ENCODE measurements around the gene RIOK3.

RIOK3 gene

DNA sequence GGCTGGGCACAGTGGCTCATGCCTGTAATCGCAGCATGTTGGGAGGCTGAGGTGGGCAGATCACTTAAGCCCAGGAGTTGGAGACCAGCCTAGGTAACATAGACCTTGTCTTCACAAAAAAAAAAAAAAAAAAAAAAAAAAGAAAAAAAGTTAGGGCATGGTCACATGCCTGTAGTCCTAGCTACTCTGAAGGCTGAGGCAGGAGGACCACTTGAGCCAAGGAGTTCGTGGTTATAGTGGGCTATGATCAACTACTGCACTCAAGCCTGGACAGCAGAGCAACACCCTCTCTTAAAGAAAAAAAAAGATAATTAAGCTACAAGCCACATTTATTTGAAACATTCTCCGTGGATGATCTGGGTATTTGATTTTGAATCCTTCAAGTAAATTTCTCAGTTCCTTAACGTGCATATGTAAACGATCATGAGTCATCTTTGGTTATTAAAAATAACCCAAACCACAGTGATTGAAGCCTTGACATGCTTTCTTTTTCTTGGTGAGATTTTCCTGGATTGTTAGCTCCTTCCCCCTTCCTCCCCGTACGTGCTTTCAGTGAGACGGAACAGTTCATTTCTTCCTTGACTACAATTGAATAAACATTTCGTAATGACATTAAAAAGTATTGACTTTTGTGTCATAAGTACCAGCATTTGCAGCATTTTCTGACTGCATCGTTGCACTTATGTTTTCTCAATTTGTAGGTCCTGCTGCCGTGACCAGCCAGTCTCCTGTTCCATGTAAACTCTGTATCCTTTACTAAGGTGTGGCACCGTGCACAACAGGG is 70.5 kb downstream of the RIOK3 start:
- Histone ChIP-seq H3K14ac (ENCODE audit: low read length) (no peak overlapping the region), H2AFZ (ENCODE audit: low read length) (no peak overlapping the region), H4K8ac (ENCODE audit: low read depth, low read length) (peak overlapping the region; percentile 74), H3K27me3 (ENCODE audit: control insufficient read depth in 3 of 3, insufficient read depth in 3 of 3, low read depth in 1 of 3, low read length in 3 of 3) (peaks cover 0 to 2% (median 0%) of the 10 kb centered on the region in 3 experiments), H3K4me1 (ENCODE audit: control insufficient read depth in 2 of 2, insufficient read depth in 1 of 2, low read depth in 1 of 2, low read length in 2 of 2) (peaks cover 0 to 7% of the 10 kb centered on the region in 2 donors), H3K36me3 (replicated peaks in 1 of 2; ENCODE audit: control insufficient read depth in 2 of 2, insufficient read depth in 2 of 2, low read length in 2 of 2) (peaks cover 44 to 93% of the 10 kb centered on the region in 2 donors), H3K4me3 (ENCODE audit: low read length in 2 of 2) (no peak overlapping the region), H3K27ac (replicated peaks; ENCODE audit: low read length) (peak overlapping the region; percentile 20), H2BK15ac (ENCODE audit: low read length) (no peak overlapping the region), H3K9ac (ENCODE audit: low read depth, low read length, poor library complexity) (no peak overlapping the region), H2BK120ac (ENCODE audit: low read depth, low read length) (no peak overlapping the region), H2BK12ac (ENCODE audit: low read length) (no peak overlapping the region), H3K23ac (ENCODE audit: low read depth, low read length, poor library complexity) (peak overlapping the region; percentile 39), H3K18ac (ENCODE audit: low read length) (peak overlapping the region; percentile 36), H2BK5ac (ENCODE audit: low read length) (no peak overlapping the region), H2AK5ac (ENCODE audit: low read depth, low read length) (no peak overlapping the region), H3K9me3 (replicated peaks in 1 of 2; ENCODE audit: control insufficient read depth in 2 of 2, insufficient read depth in 1 of 2, low read depth in 1 of 2, low read length in 2 of 2) (no peaks in the 10 kb centered on the region), H3K4ac (ENCODE audit: low read length) (no peak overlapping the region), H3K79me1 (ENCODE audit: low read depth, low read length) (peaks cover 1% of the 10 kb centered on the region), H4K91ac (ENCODE audit: low read depth, low read length, poor library complexity) (no peak overlapping the region), H3K4me2 (ENCODE audit: insufficient read depth, low read length, poor library complexity, severe bottlenecking) (no peak overlapping the region)
- no CpG with 5 or more reads among the region's 12 CpGs for WGBS, 2 donors (ENCODE audit: extremely low coverage in 2 of 2, insufficient read length in 2 of 2, insufficient replicate concordance in 1 of 2)
- DNase-seq (ENCODE audit: low spot score): no peak

DNA sequence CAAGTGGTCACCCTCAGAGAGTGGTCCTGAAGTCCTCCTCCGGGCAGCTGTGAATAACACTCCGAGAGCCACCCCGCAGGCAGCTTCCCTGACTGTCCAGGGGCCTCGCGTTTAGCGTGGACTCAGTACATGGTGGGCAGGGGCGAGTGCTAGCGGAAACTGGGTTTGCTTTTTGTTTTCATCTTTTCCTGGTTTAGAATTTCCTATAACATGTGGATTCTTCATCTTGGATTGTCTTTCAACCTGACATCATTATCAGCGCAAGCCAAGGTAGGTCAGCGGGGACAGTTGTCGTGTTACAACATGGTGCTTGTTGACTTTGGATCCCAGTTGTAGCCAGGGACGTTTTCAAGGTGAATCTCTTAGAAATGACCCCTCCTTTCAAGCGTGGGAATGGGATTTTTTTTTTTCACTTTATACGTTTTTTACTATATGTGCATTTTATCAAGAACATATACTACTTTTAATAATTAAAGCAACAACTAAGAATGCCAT is 71.2 kb downstream of the RIOK3 start:
- Histone ChIP-seq H3K9ac (ENCODE audit: low read depth, low read length, poor library complexity) (no peak overlapping the region), H3K4me2 (ENCODE audit: insufficient read depth, low read length, poor library complexity, severe bottlenecking) (no peak overlapping the region)
- WGBS, 2 donors (ENCODE audit: extremely low coverage in 2 of 2, insufficient read length in 2 of 2, insufficient replicate concordance in 1 of 2): no CpG with 5 or more reads among the region's 14 CpGs

DNA sequence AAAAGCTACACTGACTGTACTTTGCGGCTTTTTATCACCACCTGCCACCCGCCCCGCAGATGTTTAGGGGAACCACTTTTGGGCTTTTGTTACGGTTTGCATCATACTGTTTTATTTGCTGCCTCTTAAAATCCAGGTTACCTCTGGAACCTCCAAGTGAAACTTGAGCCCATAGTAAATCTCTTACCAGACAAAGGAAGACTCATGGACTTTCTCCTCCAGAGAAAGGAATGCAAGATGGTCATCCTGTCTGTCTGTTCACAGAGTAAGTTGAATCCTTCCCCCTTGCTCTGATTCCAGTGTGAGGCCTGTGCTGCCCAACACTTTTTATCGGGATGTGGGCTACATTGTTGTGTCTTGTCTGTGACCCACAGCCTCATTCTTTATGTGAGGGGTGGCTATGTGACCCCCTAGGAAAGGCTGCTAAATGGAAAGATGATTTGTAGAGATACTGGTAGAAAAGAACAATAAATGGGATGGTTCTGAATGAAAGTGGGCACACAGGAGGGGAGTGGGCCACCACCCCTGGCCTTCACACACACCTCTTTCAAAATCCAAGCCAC is 73.5 kb downstream of the RIOK3 start:
- Histone ChIP-seq H4K91ac (ENCODE audit: low read depth, low read length, poor library complexity) (no peak overlapping the region), H2AK5ac (ENCODE audit: low read depth, low read length) (no peak overlapping the region), H3K36me3 (replicated peaks in 1 of 2; ENCODE audit: control insufficient read depth in 2 of 2, insufficient read depth in 2 of 2, low read length in 2 of 2) (peaks cover 47 to 95% of the 10 kb centered on the region in 2 donors), H3K4me3 (ENCODE audit: low read length in 2 of 2) (no peak overlapping the region), H3K9ac (ENCODE audit: low read depth, low read length, poor library complexity) (no peak overlapping the region), H3K14ac (ENCODE audit: low read length) (no peak overlapping the region), H2BK120ac (ENCODE audit: low read depth, low read length) (no peak overlapping the region), H3K27ac (replicated peaks; ENCODE audit: low read length) (peak overlapping the region; percentile 11), H3K27me3 (ENCODE audit: control insufficient read depth in 3 of 3, insufficient read depth in 3 of 3, low read depth in 1 of 3, low read length in 3 of 3) (peaks cover 0 to 2% (median 0%) of the 10 kb centered on the region in 3 experiments), H3K9me3 (replicated peaks in 1 of 2; ENCODE audit: control insufficient read depth in 2 of 2, insufficient read depth in 1 of 2, low read depth in 1 of 2, low read length in 2 of 2) (no peaks in the 10 kb centered on the region), H3K18ac (ENCODE audit: low read length) (no peak overlapping the region), H3K4me1 (ENCODE audit: control insufficient read depth in 2 of 2, insufficient read depth in 1 of 2, low read depth in 1 of 2, low read length in 2 of 2) (peaks cover 0 to 7% of the 10 kb centered on the region in 2 donors), H3K4me2 (ENCODE audit: insufficient read depth, low read length, poor library complexity, severe bottlenecking) (no peak overlapping the region), H3K79me1 (ENCODE audit: low read depth, low read length) (peaks cover 1% of the 10 kb centered on the region), H2BK5ac (ENCODE audit: low read length) (no peak overlapping the region), H2BK12ac (ENCODE audit: low read length) (no peak overlapping the region), H4K8ac (ENCODE audit: low read depth, low read length) (no peak overlapping the region), H3K4ac (ENCODE audit: low read length) (no peak overlapping the region), H3K23ac (ENCODE audit: low read depth, low read length, poor library complexity) (no peak overlapping the region), H2AFZ (ENCODE audit: low read length) (no peak overlapping the region), H2BK15ac (ENCODE audit: low read length) (no peak overlapping the region)
- DNase-seq (ENCODE audit: low spot score): no peak
- whole genome bisulfite sequencing, 2 donors (ENCODE audit: extremely low coverage in 2 of 2, insufficient read length in 2 of 2, insufficient replicate concordance in 1 of 2): no CpG with 5 or more reads among the region's 5 CpGs

More for the DNA sequence above, 71.2 kb downstream of the RIOK3 start:
- H3K23ac ChIP-seq (ENCODE audit: low read depth, low read length, poor library complexity): peak overlapping the region; percentile 39
- H4K91ac ChIP-seq (ENCODE audit: low read depth, low read length, poor library complexity): no peak overlapping the region
- no peak overlapping the region for H3K4ac ChIP-seq (ENCODE audit: low read length)
- H2BK12ac ChIP-seq (ENCODE audit: low read length): no peak overlapping the region
- no peak overlapping the region for H2AFZ ChIP-seq (ENCODE audit: low read length)
- no peak overlapping the region for H2BK15ac ChIP-seq (ENCODE audit: low read length)
- H3K79me1 ChIP-seq (ENCODE audit: low read depth, low read length): peaks cover 1% of the 10 kb centered on the region
- H3K9me3 ChIP-seq (replicated peaks in 1 of 2; ENCODE audit: control insufficient read depth in 2 of 2, insufficient read depth in 1 of 2, low read depth in 1 of 2, low read length in 2 of 2): no peaks in the 10 kb centered on the region
- H2AK5ac ChIP-seq (ENCODE audit: low read depth, low read length): no peak overlapping the region
- peak overlapping the region; percentile 74 for H4K8ac ChIP-seq (ENCODE audit: low read depth, low read length)
- peaks cover 44 to 93% of the 10 kb centered on the region in 2 donors for H3K36me3 ChIP-seq (replicated peaks in 1 of 2; ENCODE audit: control insufficient read depth in 2 of 2, insufficient read depth in 2 of 2, low read length in 2 of 2)
- H3K4me3 ChIP-seq (ENCODE audit: low read length in 2 of 2): no peak overlapping the region
- H3K18ac ChIP-seq (ENCODE audit: low read length): peak overlapping the region; percentile 36
- no peak for DNase-seq (ENCODE audit: low spot score)
- H3K4me1 ChIP-seq (ENCODE audit: control insufficient read depth in 2 of 2, insufficient read depth in 1 of 2, low read depth in 1 of 2, low read length in 2 of 2): peaks cover 0 to 7% of the 10 kb centered on the region in 2 donors
- H2BK120ac ChIP-seq (ENCODE audit: low read depth, low read length): no peak overlapping the region
- peak overlapping the region; percentile 20 for H3K27ac ChIP-seq (replicated peaks; ENCODE audit: low read length)
- no peak overlapping the region for H2BK5ac ChIP-seq (ENCODE audit: low read length)
- H3K27me3 ChIP-seq (ENCODE audit: control insufficient read depth in 3 of 3, insufficient read depth in 3 of 3, low read depth in 1 of 3, low read length in 3 of 3): peaks cover 0 to 2% (median 0%) of the 10 kb centered on the region in 3 experiments
- no peak overlapping the region for H3K14ac ChIP-seq (ENCODE audit: low read length)

Data from neuronal stem cell (in vitro differentiated cells).